Cerebellar cortex (tissue), 1 donor: ENCODE results near the gene SUGCT.
"Not testable (repeated sequence)": the region's sequence is repeated elsewhere in the genome, so short reads cannot be mapped to it uniquely, and the experiment has no call there.

ENCODE experiments used
- DNase-seq: peaks from one replicate; pipeline ENCODE4 v3.0.0-alpha.2; 2015; ENCODE audit warnings: low spot score

Gene SUGCT

DNA sequence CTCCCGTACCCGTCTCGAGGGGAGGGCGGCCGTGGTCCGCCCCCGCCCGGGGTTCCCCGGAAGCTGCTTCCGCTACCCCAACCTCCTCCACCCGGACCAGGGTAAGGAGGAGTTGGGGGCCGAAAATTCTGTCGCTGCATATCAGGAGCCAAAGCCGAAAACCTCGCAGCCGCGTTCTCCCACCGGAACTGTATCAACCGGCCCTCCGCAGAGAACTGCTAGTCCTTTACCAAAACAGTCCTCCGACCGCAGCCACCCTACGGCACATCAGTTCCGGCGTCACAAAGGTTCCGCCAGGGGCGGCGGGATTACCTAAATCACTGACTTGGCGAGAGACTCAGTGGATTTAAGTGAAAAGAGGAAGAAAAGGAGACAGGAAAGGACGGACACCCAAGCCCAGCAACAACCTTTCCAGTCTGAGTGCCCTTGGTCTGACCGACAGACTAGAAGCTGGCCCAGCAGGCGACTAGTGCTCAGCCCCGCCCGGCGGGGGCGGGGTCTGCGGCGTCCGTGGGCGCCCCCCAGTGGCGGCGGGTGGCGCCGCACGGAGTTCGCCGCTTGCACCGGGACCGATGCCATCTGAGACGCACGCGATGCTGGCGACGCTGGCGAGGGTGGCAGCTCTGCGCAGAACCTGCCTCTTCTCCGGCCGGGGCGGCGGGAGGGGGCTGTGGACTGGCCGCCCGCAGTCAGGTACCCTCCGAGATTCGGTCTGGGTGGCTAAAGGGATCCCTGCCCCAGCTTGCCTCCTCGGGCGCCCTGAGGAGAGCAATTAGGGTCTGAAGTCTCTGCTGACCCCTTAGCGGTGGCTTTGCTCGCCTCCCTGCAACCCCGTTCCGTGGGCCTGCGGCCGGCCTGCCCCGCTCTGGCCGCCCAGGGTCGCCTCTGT, at the start of gene SUGCT, which contains the start of gene MPLKIP:
SUGCT (plus strand) TSS at position 578 of the 889 bp plus-strand sequence.
MPLKIP (minus strand) TSS at position 195 of the 889 bp plus-strand sequence; CDS start at position 140, 55 bp downstream.
- DNase-seq, result peak; percentile 88

DNA sequence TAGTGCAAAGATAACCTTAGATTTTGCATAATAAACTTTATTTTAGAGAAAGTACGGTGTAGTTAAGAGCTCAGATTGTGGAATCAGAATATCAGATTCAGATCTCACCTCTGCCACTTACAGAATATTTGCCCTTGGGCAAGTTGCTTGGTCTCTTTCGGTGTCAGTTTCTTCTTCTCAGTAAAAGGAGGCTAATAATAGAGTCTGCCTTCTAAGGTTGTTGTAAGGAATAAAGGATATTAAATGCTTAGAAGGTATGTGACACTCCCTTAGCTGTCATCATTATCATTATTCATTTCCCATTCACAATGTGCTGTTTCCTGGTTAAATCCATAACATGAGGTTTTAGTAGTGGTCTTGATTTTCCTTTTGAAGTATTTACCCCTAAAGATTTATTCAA, 42.6 kb upstream of the SUGCT start:
- no peak for DNase-seq

DNA sequence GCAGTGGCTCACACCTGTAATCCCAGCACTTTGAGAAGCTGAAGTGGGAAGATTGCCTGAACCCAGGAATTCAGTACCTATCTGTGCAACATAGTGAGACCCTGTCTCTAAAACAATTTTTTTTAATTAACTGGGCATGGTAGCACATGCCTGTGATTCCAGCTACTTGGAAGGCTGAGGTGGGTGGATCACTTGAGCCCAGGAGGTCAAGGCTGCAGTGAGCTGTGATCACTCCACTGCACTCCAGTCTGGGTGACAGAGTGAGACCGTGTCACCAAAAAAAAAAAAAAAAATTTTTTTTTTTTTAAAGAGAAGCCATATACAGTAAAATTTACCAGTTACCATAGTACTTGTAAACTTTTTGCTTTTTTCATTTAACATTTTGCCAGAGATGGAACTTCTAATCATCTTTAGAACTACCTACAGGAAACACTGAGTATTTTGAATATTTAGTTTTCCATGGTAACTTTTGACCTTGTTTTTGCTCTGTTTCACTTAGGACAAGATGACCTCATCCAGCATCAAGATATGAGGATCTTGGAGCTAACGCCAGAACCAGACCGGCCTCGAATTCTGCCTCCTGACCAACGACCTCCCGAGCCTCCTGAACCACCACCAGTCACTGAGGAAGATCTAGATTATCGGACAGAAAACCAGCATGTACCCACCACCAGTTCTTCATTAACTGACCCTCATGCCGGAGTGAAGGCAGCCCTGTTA, 41.0 kb upstream of the SUGCT start:
- no peak for DNase-seq

DNA sequence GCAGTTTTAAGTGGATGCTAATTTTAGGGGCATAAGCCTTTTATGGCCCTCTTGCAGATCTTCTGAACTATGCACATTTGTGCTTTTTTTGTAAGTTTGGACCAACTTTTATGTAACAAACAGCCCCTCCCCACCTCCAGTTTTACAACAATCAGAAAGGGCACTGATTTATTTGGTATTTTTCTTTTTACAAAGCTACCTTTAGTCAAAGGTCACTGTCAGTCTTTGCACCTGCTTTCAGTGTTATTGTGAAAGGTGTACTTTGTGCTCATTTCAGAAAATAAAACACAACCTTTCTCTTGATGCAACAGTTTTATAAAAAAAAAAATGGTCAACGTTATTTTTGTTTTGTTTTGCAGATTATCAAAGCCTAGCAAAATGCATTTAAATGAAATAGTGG, 39.6 kb upstream of the SUGCT start:
- DNase-seq, result no peak

DNA sequence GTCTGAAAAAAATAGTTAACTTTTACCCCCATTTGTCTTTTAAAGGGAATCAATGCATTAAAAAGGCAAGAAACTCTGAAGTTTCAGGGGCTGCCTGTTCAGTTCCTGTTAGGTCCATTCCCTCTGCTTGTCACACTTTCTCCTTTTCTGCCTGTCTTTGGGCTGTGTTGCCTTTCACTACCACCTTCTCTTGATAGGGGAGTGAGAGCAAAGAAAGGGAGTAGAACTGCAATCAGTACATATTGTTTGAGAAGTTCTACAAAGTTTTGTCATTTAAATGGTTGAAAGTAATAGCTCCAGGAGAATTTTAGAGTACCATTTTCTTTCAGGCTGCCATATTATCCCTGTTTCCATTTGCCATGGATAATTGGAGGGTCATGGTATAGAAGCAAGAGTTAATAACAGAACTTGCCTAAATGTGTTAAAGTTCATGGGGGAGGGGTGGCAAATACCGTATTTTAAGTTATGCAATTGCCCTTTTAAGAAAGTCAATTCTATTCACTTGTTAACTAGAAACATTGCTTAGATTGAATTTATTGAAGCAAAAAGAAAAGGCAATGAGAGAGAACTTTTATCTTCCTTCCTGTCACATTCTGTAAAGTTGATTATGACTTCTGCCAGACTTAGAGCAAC, 39.0 kb upstream of the SUGCT start:
- DNase-seq, result no peak

DNA sequence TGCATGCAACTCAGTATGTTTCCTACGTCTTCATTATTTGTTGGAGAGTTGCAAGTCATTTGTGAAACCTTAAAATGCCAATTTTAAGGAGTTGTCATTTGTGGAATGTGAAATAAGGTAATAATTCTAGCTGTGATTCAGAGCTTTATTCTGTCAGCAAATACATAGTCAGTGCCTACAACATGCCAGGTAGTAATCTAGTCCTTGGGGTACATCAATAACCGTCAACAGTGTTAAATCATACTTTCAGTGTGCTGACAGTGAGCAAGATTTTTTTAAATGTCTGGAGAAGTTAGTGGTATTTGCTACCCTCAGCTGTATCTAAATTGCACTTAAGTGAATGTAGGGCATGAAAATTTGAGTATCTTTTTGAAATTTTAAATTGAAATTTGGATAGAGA, 37.1 kb upstream of the SUGCT start:
- DNase-seq, result no peak

DNA sequence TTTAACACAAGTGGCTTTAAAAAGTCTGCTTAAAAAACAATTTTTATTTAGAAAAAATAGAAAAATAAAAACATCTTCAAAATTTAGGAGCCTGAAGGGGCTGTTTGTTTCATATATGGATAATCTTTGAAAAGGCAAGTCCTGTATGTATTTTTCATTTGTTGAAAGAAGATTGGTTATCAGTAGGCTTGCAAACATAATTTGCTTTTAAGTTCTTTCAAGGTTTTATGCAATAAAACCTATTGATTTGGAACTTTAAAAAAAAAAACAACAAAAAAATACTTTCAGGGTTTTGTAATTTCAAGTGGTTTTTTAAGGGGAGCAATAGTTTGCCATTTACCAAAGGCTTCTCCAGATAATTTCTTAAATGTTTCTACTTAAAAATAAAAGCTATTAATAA, 36.0 kb upstream of the SUGCT start:
- DNase-seq, result no peak

DNA sequence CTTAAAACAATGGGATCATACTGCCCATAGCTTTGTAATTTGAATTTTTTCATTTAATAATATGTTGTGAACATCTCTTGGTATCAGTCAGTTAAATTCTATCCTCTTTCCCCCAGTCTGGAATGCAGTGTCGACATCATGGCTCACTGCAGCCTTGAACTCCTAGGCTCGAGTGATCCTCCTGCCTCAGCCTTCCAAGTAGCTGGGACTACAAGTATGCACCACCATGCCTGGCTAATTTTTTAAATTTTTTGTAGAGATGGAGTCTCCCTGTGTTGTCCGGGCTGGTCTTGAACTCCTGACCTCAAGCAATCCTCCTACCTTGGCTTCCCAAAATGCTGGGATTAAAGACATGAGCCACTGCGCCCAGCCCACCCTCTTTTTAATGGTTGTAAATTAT, 35.0 kb upstream of the SUGCT start:
- no peak for DNase-seq

DNA sequence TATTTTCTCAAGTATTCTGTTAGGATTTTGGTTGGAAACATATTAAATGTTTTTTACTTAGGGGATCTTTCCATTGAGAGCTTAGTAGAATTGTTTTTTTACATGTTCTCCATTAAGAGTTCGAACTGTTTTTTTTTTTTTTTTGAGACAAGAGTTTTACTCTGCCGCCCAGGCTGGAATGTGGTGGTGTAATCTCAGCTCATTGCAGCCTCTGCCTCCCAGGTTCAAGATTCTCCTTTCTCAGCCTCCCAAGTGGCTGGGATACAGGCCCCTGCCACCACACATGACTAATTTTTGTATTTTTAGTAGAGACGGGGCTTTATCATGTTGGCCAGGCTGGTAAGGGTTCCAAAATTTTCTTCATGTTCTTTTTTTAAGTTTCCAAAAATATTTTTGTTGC, 33.6 kb upstream of the SUGCT start:
- DNase-seq, result no peak

DNA sequence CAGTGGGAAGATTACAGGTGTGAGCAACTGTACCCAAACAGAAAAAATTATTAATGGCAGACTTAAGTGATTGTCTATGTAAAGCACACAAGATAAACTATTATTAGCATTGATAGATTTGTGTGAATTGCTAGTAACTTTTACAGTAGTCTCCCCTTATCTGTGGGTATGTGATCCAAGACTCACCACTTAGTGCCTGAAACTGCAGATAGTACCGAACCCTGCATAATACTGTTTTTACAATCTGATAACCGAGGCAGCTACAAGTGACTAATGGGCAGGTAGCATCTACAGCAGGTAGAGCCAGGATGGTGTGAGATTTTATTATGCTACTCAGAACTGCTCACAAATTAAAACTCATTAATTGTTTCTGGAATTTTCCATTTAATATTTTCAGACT, 31.9 kb upstream of the SUGCT start:
- no peak for DNase-seq

DNA sequence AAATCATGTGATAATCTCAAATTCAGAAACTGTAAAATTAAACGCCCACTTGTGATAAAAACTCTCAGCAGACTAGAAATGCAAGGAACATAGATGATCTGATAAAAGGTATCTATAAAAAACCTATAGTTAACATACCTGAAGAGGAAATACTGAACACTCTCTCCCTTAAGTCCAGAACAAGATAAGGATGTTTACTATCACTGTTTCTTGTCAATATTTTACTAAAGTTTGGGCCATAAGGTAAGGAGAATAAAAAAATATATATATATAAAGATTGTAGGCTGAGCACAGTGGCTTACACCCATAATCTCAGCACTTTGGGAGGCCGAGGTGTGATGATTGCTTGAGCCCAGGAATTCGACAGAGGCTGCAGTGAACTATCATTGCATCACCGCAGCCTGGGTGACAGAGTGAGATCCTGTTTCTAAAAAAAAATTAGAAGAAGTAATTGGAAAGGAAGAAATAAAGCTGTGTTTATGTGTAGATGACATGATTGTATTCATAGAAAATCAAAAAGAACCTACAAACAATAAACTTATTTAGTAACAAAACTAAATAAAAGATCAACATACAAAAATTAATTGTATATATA, 28.8 kb upstream of the SUGCT start:
- DNase-seq, result no peak

DNA sequence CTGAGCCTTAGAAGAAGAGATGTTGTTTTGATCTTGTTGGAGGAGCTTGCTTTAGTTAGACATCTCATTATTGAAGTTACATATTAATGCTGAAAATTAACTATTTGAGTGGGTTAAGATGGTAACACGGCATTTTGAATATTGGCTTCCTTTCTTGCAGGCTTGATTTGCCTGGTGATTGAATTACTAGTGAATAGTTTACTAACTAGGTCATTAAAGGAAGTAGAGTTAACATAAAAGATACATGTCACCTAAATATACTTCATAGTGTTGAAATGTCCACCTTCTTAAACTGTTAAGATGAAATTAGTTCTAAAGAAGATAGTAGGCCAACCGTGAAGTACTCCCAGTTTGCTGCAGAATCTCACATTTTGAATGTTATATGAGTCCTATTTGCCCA, 18.9 kb upstream of the SUGCT start:
- no peak for DNase-seq

DNA sequence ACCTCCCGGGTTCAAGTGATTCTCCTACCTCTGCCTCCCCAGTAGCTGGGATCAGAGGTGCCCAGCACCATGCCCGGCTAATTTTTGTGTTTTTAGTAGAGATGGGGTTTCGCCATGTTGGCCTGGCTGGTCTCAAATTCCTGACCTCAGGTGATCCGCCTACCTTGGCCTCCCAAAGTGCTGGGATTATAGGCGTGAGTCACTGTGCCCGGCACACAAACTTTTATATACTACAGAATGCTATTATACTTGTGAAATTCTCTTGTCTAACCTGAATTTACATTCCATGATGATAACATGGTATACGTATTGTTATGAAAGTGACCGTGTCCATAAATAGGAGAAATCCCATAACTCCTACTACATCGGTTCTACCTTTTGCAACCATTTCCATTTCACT, 17.6 kb upstream of the SUGCT start:
- DNase-seq, result not testable (repeated sequence)

DNA sequence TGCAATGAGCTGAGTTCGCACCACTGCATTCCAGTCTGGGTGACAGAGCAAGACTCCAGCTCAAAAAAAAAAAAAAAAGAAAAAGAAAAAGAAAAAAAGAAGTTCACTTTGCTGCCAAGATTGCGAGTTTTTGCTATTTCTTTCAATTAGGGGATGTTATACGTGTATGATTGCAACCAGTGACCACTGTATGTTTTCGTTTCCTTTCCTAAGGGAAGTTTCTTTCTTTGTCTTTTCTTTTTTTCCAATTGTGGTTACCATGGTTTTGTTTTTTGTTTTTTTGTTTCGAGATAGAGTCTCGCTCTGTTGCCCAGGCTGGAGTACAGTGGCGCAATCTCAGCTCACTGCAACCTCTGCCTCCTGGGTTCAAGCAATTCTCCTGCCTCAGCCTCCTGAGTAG, 16.6 kb upstream of the SUGCT start:
- DNase-seq, result not testable (repeated sequence)

DNA sequence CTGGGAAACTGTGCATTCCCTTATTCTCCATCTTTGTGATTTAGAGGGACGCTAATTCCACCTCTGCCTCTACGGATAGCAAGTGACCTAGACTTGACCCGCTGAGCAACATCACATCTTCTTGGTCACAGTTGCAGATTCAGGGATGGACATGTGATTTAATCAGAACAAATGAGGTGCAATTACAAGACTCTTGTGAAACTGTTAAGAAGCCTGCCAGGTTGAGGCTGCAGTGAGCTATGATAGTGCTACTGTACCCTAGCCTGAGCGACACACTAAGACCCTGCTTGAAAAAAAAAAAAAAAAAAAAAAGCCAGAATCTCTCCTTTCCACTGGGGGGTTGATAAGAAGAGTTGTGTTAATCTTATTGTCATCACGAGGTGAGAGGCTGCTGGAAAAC, 14.8 kb upstream of the SUGCT start:
- DNase-seq, result no peak

DNA sequence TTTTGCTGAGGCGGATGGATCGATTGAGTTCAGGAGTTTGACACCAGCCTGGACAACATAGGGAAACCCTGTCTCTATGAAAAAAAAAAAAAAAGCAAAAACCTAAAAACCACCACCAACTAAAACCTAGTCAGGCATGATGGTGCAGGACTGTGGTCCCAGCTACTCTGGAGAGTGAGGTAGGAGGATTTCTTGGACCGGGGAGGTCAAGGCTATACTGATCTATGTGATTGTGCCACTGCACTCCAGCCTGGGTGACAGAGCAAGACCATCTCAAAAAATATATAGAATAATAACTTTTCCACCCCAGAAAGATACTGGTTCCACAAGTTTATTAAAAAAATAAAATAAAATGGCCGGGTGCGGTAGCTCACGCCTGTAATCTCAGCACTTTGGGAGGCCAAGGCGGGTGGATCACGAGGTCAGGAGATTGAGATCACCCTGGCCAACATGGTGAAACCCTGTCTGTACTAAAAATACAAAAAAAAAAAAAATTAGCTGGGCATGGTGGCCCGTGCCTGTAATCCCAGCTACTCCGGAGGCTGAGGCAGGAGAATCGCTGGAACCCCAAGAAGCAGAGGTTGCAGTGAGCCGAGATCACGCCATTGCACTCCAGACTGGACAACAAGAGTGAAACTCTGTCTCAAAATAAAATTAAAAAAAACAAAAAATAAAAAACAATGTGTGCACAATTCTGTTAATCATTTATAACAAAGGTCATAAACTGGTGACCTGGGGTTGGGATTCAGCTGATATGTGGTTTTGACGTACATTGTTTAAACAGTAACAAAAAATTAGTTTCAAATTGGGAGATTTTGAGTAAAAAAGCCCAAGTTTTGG, 12.5 kb upstream of the SUGCT start:
- not testable (repeated sequence) for DNase-seq

DNA sequence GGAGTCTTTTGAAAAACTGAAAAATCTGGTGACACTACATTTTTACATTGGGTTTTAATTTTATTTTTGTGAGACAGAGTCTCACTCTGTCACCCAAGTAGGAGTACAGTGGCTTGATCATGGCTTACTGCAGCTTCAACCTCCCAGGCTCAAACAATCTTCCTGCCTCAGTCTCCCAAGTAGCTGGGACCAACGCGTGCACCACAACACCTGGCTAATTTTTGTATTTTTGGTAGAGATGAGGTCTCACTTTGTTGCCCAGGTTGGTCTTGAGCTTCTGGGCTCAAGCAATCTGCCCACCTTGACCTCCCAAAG, 11.9 kb upstream of the SUGCT start:
- DNase-seq, result no peak

DNA sequence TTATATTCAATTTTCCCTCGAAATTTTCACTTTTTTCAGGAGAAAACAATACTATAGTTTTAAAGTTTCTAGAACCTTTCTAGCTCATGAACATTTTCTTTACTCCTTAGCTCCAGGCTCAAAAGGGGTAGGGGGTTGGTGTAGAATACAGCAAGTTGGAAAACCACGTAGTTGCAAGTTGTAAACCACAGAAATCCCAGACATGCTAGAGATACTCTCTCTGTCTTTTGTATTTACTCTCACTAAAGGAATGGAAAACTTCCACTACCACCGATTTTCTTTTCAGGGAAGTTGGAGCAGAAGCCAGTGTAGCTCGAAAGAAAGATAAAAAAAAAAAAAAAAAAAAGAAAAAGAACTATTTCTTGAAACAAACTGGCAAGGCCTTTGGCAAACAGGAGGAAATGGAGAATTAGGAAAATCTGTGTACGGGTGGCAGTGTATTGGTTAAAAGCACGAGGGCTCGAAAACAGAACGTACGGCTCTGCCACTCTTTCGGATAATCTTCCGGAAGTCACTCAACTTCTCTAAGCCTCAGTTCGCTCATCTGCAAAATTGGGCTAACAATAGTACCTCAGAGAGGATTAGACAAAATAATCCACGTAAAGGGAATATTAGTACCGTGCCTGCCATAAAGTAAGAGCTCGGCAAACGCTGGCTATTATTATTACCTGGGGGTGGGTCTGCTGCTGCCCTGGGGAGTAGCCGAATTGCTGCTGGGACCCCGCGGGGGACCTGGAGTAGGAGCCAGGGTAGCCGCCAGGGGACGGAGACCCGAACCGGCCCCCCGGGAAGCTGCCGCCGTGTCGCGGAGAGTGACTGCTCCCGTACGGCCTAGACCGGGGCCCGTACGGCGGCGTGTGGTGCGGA, 1.0 kb upstream of the SUGCT start:
- peak; percentile 19 for DNase-seq

DNA sequence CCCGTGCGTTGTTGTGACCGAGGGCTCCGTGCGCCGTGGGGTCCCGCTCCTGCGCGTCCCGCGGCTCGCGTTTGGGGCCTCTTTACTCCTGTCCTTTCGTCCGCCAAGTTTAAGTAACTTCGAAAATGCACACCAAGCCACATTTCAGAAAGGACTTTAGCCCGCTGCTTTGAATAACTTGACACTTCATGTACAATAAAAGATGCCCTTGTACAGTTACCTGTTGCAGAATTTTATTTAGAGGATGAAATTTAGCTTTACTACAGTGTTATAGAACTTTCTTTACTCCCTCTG, 459 bp downstream of the SUGCT start:
- no peak for DNase-seq

DNA sequence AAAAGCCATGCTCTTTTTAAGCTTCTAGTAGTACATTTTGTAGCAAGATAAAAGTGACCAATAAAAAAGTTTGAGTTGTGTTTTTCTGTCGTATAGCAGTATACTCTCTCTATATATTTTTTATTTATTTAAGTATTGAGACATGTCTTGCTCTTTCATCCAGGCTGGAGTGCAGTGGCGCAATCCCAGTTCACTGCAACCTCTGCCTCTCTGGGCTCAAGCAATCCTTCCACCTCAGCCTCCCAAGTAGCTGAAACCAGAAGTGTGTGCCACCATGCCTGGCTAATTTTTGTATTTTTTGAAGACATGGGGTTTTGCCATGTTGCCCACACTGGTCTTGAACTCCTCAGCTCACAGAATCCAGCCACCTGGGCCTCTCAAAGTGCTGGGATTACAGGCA, 2.8 kb downstream of the SUGCT start:
- DNase-seq, result no peak

DNA sequence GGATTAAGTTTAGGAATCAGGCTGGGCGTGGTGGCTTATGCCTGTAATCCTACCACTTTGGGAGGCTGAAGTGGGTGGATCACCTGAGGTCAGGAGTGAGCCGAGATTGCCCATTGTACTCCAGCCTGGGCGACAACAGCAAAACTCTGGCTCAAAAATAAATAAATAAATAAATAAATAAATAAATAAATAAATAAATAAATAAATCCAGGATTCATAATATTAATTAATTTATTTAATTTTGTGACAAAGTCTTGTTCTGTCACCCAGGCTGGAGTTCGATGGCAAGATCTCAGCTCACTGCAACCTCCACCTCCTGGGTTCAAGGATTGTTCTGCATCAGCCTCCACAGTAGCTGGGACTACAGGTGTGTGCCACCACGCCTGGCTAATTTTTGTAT, 4.2 kb downstream of the SUGCT start:
- DNase-seq, result no peak
